Transverse colon (tissue), 4 donors: ENCODE measurements around the gene PROM1. TPM values are rescaled to one million over a fixed set of nuclear protein-coding genes. Genes with fewer than 3 reads are reported as not detected.

ENCODE experiments used
- DNase-seq: peaks from one replicate; pipeline ENCODE4 v3.0.0-alpha.2; 2019
- H3K27ac ChIP-seq, 4 donors: fragments of 200-600 bp; sonication (generic); 2 replicates each; pipeline ENCODE4 v1.5.1; 2016 to 2018; ENCODE audit warnings: inconsistent platforms in 4 of 4
- H3K27me3 ChIP-seq: fragments of 200-600 bp; sonication (generic); 2 replicates; pipeline ENCODE4 v1.5.1; 2017; ENCODE audit warnings: inconsistent platforms
- H3K36me3 ChIP-seq, 4 donors: fragments of 200-600 bp; sonication (generic); 2 replicates each; pipeline ENCODE4 v1.5.1; 2017 to 2019; ENCODE audit warnings: inconsistent platforms in 4 of 4
- H3K4me1 ChIP-seq, 4 donors: fragments of 200-600 bp; sonication (generic); 2 replicates each; pipeline ENCODE4 v1.5.1; 2017 to 2020; ENCODE audit warnings: inconsistent platforms in 4 of 4
- H3K4me3 ChIP-seq, 4 donors: fragments of 200-600 bp; sonication (generic); 1 replicate in 1 of 4; 2 replicates in 3 of 4; pipeline versions ENCODE4 v1.5.1 to v1.6.1; 2017 to 2019; ENCODE audit warnings: inconsistent platforms in 4 of 4
- H3K9me3 ChIP-seq, 2 donors: fragments of 200-600 bp; sonication (generic); 2 replicates each; pipeline ENCODE4 v1.5.1; 2017 to 2019; ENCODE audit warnings: inconsistent platforms in 2 of 2
- EP300 ChIP-seq: sonication (generic); formaldehyde crosslinking; IDR thresholded peaks from one replicate; pipeline ENCODE4 v1.6.1; 2017; ENCODE audit warnings: antibody characterized with exemption, low read depth
- POLR2A ChIP-seq: fragments of 450-650 bp; IDR thresholded peaks from one replicate; pipeline ENCODE4 v1.6.1; 2016; ENCODE audit warnings: antibody characterized with exemption, mild to moderate bottlenecking, moderate library complexity
- POLR2AphosphoS5 ChIP-seq, 3 donors: sonication (generic); formaldehyde crosslinking; IDR thresholded peaks; one replicate each; pipeline ENCODE4 v1.6.1; 2016; ENCODE audit warnings: antibody characterized with exemption in 3 of 3
- WGBS, 2 donors: methylation state at CpG; one replicate each; pipeline ENCODE4 v1.1.5; 2018; ENCODE audit warnings: low coverage in 1 of 2; 5-methylcytosine and 5-hydroxymethylcytosine counted together
- in situ Hi-C, 4 donors: fragments of 200-750 bp; cut with MboI; loops; one replicate each; pipeline versions ENCODE4 v1.15.0 to v1.15.1; 2017; ENCODE audit warnings: low sequenced_read_pairs in 3 of 4, low pct_ligation_motif_present in 1 of 4, low pct_unique_long_range_greater_than_20kb in 1 of 4
- intact Hi-C: fragments of 100-400 bp; cut with DNase I; formaldehyde crosslinking; loops from one replicate; pipeline ENCODE4 v1.15.1; 2023; ENCODE audit warnings: low total_unique reads
- total RNA-seq, 4 donors: library from RNA; depleted of rRNA; stranded (reverse); fragments of >200 nt; gene quantifications; one replicate each; pipeline ENCODE4 v1.1.0, GENCODE V29; 2016
- TF ChIP-seq, protein P1 (sequence below), 5 experiments: fragments of 200-600 bp in 3 of 5; fragments of 450-650 bp in 2 of 5; sonication (generic) in 3 of 5; IDR thresholded peaks; 1 replicate in 2 of 5; 2 replicates in 3 of 5; pipeline ENCODE4 v1.5.1; 2016 to 2017; ENCODE audit warnings: antibody characterized with exemption in 5 of 5, inconsistent platforms in 3 of 5, mild to moderate bottlenecking in 2 of 5, moderate library complexity in 1 of 5

Gene PROM1
- total RNA-seq, 4 donors from 2014 or later = 35.2 to 236 (median 170) TPM

- in situ Hi-C loops = loop anchor here in 1 of 4 donors (25.0 kb wide), 1 partner anchor 496 kb away; no protein-coding TSS in a partner anchor
- Histone ChIP-seq H3K27ac (no peak overlapping the region), H3K36me3 (peaks cover 0 to 5% (median 0%) of the 10 kb centered on the region in 4 donors), H3K9me3 (no peaks in the 10 kb centered on the region), H3K27me3 (no peaks in the 10 kb centered on the region), H3K4me1 (peaks cover 0 to 4% (median 0%) of the 10 kb centered on the region in 4 donors), H3K4me3 (no peak overlapping the region)
- WGBS, 2 donors = 76 to 90% methylated on average over 2 of the region's 2 CpGs
- intact Hi-C loops = no loop called here
- no peak for DNase-seq
- TF ChIP-seq, protein P1, sequence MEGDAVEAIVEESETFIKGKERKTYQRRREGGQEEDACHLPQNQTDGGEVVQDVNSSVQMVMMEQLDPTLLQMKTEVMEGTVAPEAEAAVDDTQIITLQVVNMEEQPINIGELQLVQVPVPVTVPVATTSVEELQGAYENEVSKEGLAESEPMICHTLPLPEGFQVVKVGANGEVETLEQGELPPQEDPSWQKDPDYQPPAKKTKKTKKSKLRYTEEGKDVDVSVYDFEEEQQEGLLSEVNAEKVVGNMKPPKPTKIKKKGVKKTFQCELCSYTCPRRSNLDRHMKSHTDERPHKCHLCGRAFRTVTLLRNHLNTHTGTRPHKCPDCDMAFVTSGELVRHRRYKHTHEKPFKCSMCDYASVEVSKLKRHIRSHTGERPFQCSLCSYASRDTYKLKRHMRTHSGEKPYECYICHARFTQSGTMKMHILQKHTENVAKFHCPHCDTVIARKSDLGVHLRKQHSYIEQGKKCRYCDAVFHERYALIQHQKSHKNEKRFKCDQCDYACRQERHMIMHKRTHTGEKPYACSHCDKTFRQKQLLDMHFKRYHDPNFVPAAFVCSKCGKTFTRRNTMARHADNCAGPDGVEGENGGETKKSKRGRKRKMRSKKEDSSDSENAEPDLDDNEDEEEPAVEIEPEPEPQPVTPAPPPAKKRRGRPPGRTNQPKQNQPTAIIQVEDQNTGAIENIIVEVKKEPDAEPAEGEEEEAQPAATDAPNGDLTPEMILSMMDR (IDR thresholded peaks at IDR 0.05) = no peak
- TF ChIP-seq POLR2AphosphoS5 (IDR thresholded peaks at IDR 0.05) (no peak), POLR2A (no peak), EP300 (no peak)
Measured at GRCh38 chr4:15983610-15984009, 100.2 kb downstream of the PROM1 start.

DNA sequence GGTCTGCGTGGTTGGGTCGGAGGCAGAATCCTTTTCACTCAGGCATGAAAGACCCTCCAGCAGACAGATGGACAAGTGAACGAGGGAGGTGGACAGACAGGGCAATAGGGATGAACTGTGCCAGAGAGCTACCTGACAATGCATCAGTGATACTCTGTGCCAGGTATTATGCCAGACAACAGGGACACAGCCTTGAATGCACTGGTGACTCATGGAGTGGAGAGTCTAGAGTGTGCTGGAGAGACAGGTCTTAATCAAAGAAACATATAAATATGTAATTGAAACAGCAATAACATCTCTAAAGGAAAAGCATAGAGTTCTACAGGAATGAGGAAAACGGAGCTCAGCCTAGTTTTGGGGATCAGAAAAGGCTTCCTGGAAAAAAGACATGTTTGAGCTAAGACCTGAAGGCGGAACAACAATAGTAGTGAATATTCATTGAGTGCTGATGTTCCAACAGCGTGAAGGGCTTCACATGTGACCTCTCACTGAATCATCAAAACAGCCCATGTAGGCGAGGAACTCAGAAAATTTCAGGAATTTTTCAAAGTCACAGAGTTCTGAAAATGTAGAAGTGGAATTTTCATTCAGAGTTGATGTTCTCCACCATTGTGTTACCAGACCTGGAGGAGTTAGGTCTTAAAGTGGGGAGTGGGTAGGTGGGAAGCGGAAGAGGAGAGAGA lies 100.8 kb downstream of the PROM1 start:
- 91 to 97% methylated on average over 5 to 8 of the region's 8 CpGs for WGBS, 2 donors
- H3K4me3 ChIP-seq = no peak overlapping the region
- no peaks in the 10 kb centered on the region for H3K27me3 ChIP-seq
- H3K9me3 ChIP-seq = no peaks in the 10 kb centered on the region
- TF ChIP-seq EP300 = no peak
- TF ChIP-seq, protein P1 (IDR thresholded peaks at IDR 0.05) = no peak
- no peak for TF ChIP-seq POLR2A
- TF ChIP-seq POLR2AphosphoS5 (IDR thresholded peaks at IDR 0.05) = no peak
- DNase-seq = no peak
- intact Hi-C loops (no loop called here), in situ Hi-C loops (loop anchor here in 1 of 4 donors (25.0 kb wide), 1 partner anchor 496 kb away; no protein-coding TSS in a partner anchor)
- H3K36me3 ChIP-seq = peaks cover 0 to 10% (median 0%) of the 10 kb centered on the region in 4 donors
- no peak overlapping the region for H3K27ac ChIP-seq
- H3K4me1 ChIP-seq = no peaks in the 10 kb centered on the region

- DNase-seq = no peak
- TF ChIP-seq EP300 = no peak
- TF ChIP-seq, protein P1 (IDR thresholded peaks at IDR 0.05) = no peak
- TF ChIP-seq POLR2A = no peak
- TF ChIP-seq POLR2AphosphoS5 (IDR thresholded peaks at IDR 0.05) = no peak
- in situ Hi-C loops (loop anchor here in 1 of 4 donors (25.0 kb wide), 1 partner anchor 489 kb away; no protein-coding TSS in a partner anchor), intact Hi-C loops (no loop called here)
- 76 to 100% methylated on average over 2 to 7 of the region's 7 CpGs for WGBS, 2 donors
- Histone ChIP-seq H3K27ac (no peak overlapping the region), H3K4me1 (no peaks in the 10 kb centered on the region), H3K4me3 (no peak overlapping the region), H3K9me3 (no peaks in the 10 kb centered on the region), H3K27me3 (no peaks in the 10 kb centered on the region), H3K36me3 (peaks cover 0 to 8% (median 0%) of the 10 kb centered on the region in 4 donors)
Measured at GRCh38 chr4:15976456-15977447, 107.1 kb downstream of the PROM1 start.
